ENCODE results near the gene BTBD10. TPM values are rescaled to one million over a fixed set of nuclear protein-coding genes. Genes with fewer than 3 reads are reported as not detected.

The BTBD10 gene
- total RNA-seq, 1 donor from 2014 or later, result 18.8 TPM

DNA sequence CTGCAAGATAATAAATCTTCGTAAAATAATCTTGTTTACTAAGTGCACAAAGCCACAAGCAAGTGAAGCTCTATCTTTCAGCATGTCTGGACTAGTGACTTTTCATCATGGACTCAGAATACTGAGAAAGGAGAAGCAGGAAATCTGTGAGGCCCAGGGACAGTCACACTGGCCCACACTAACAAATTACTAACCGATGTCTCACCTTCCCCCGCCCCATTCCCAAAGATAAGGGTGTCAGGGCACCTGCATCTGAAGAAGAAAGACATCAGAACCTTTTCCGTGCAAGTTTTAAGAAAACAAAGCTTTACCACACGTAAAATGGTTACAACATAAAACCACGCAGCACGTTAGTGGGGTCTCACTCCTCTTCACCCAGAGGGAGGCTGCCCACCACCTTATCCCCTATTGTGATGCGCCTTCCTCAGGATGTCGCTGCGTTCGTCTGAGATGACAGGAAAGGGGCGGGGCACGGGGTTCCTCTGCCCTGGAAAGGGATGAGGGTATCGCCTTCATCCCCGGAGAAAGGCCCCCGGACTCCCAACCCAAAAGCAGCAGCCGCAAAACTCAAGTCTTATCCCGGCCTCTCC, 616 bp downstream of the BTBD10 start:
- H3K4me1 Mint-ChIP-seq, result peaks cover 43% of the 10 kb centered on the region
- DNase-seq, result no peak
- H3K27me3 Mint-ChIP-seq, result no peaks in the 10 kb centered on the region
- POLR2A ChIA-PET, result interaction anchor here (0.6 to 2.3 kb wide), 10 partner anchors 8 to 1429 kb away, joined by 3 to 21 read pairs (median 4); partner anchors contain the start of genes CYP2R1 and FAR1
- no peaks in the 10 kb centered on the region for H3K9me3 Mint-ChIP-seq
- H3K4me3 Mint-ChIP-seq, result peak overlapping the region; percentile 98
- peaks cover 15% of the 10 kb centered on the region for H3K36me3 Mint-ChIP-seq (ENCODE audit: low read depth)
- TF ChIP-seq, protein P1, sequence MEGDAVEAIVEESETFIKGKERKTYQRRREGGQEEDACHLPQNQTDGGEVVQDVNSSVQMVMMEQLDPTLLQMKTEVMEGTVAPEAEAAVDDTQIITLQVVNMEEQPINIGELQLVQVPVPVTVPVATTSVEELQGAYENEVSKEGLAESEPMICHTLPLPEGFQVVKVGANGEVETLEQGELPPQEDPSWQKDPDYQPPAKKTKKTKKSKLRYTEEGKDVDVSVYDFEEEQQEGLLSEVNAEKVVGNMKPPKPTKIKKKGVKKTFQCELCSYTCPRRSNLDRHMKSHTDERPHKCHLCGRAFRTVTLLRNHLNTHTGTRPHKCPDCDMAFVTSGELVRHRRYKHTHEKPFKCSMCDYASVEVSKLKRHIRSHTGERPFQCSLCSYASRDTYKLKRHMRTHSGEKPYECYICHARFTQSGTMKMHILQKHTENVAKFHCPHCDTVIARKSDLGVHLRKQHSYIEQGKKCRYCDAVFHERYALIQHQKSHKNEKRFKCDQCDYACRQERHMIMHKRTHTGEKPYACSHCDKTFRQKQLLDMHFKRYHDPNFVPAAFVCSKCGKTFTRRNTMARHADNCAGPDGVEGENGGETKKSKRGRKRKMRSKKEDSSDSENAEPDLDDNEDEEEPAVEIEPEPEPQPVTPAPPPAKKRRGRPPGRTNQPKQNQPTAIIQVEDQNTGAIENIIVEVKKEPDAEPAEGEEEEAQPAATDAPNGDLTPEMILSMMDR (IDR thresholded peaks at IDR 0.05), result no peak
- ATAC-seq (ENCODE audit: low read depth), result peak; percentile 15
- CTCF ChIA-PET, result interaction anchor here (0.8 kb wide), 1 partner anchor 25 kb away, joined by 3 read pairs; no protein-coding TSS in a partner anchor
- intact Hi-C loops (cut with micrococcal nuclease), result no loop called here
- H3K27ac Mint-ChIP-seq, result peak overlapping the region; percentile 95

DNA sequence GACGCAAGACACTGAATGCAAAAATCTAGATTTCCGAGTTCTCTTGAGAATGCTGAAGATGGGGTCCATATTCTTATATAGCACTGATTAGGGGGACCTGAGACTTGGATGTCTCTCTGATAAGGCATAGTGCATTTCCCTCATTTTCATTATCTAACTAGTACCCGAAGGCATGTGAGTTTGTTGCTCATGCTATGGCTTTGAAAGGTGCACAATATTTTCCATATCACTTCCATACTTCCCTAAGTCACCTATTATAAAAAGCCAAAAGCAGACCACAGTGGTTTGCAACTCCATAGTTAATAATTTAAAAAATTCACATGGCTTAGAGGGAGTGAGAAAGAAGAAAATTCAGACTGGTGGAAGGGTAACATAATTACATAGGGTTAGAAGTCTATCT, 1.7 kb downstream of the BTBD10 start:
- ChIA-PET CTCF (no interaction called here), POLR2A (interaction anchor here (0.7 kb wide), 2 partner anchors 206 to 1783 kb away, joined by 3 to 5 read pairs; no protein-coding TSS in a partner anchor)
- TF ChIP-seq, protein P1 (IDR thresholded peaks at IDR 0.05), result no peak
- DNase-seq, result no peak
- Mint-ChIP-seq H3K27me3 (no peaks in the 10 kb centered on the region), H3K4me3 (peak overlapping the region; percentile 46), H3K9me3 (no peaks in the 10 kb centered on the region), H3K27ac (no peak overlapping the region), H3K4me1 (peaks cover 43% of the 10 kb centered on the region), H3K36me3 (ENCODE audit: low read depth) (peaks cover 15% of the 10 kb centered on the region)
- intact Hi-C loops (cut with micrococcal nuclease), result no loop called here
- no peak for ATAC-seq (ENCODE audit: low read depth)

DNA sequence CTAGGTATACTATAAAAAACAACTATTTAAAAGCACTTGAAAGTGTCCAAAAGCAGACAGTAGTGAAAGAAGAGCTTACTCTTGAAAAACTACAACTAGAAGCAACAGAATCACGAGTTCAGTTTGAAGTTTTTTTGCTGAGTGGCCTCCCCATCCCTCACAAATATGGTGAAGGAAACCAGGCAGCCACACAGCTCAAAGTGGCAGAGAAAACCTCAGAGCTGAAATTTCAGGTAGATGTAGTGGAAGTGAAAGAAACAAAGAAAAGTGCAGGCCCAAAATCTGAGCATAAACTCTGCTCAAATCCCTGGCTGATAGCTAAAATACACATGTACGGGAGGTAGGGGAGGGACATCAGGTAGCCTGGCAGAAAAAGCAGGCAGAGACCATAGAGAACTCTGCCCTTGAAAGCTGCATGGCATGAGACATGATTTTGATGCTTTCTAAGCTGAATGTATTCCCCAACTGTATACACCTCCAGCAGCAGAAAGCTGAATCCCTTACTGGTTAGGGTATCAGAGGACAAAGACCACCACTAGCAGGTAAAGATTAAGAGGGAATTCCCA, 12.1 kb downstream of the BTBD10 start:
- POLR2A ChIA-PET, result interaction anchor here (0.6 kb wide), 1 partner anchor 11 kb away, joined by 4 read pairs; the partner anchor contains the start of gene BTBD10

DNA sequence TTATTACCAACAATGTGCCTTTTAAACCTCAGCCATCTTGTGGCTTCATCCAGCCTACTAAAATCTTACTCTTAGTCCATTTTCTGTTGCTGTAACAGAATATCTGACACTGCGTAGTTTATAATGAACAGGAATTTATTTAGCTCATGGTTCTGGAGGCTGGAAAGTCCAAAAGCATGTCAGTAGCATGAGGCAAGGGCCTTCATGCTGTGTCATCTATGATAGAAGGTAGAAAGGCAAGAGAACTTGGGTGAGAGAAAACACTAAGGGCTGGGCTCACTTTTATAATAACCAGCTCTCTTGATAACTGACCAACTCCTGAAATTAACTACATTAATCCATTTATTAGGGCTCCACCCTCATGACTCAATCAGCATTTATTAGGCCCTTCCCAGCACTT, 13.5 kb downstream of the BTBD10 start:
- no peak for ATAC-seq (ENCODE audit: low read depth)
- Mint-ChIP-seq H3K4me3 (no peak overlapping the region), H3K4me1 (peaks cover 35% of the 10 kb centered on the region), H3K9me3 (peaks cover 7% of the 10 kb centered on the region), H3K27ac (no peak overlapping the region), H3K36me3 (ENCODE audit: low read depth) (peaks cover 20% of the 10 kb centered on the region), H3K27me3 (no peaks in the 10 kb centered on the region)
- POLR2A ChIA-PET, result no interaction called here
- DNase-seq, result no peak
- intact Hi-C loops (cut with micrococcal nuclease), result no loop called here
- TF ChIP-seq, protein P1 (IDR thresholded peaks at IDR 0.05), result no peak
- CTCF ChIA-PET, result interaction anchor here (0.8 kb wide), 1 partner anchor 16 kb away, joined by 3 read pairs; no protein-coding TSS in a partner anchor

More for the DNA sequence above, 12.1 kb downstream of the BTBD10 start:
- TF ChIP-seq, protein P1 (IDR thresholded peaks at IDR 0.05), result no peak
- DNase-seq (no peak), ATAC-seq (ENCODE audit: low read depth) (no peak)
- Mint-ChIP-seq H3K4me1 (peaks cover 36% of the 10 kb centered on the region), H3K9me3 (peaks cover 7% of the 10 kb centered on the region), H3K27ac (no peak overlapping the region), H3K36me3 (ENCODE audit: low read depth) (peaks cover 18% of the 10 kb centered on the region), H3K27me3 (no peaks in the 10 kb centered on the region), H3K4me3 (no peak overlapping the region)
- intact Hi-C loops (cut with micrococcal nuclease), result no loop called here
- CTCF ChIA-PET, result interaction anchor here (1.3 kb wide), 1 partner anchor 15 kb away, joined by 3 read pairs; no protein-coding TSS in a partner anchor

DNA sequence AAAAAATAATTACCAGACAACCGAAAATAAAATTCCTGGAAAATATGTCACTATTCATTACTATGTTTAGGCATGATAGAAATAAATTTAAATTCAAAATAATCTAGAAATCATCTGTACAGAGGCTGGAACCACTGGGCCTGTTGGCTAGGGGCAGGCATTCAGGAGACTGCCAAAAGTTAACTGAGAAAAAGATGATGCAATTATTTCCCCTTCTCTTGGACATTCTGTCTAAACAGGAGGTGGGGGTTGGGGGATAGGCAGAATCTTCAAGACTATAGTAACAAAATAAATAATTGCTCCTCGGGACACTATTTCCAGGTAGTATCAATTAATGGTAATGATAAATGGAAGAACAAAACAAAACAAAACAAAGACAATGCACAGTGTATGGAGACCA, 14.1 kb downstream of the BTBD10 start:
- Mint-ChIP-seq H3K4me3 (no peak overlapping the region), H3K9me3 (peaks cover 6% of the 10 kb centered on the region), H3K27me3 (no peaks in the 10 kb centered on the region), H3K36me3 (ENCODE audit: low read depth) (peaks cover 20% of the 10 kb centered on the region), H3K4me1 (peaks cover 35% of the 10 kb centered on the region), H3K27ac (peak overlapping the region; percentile 41)
- ATAC-seq (ENCODE audit: low read depth) (no peak), DNase-seq (no peak)
- intact Hi-C loops (cut with micrococcal nuclease), result no loop called here
- ChIA-PET CTCF (no interaction called here), POLR2A (no interaction called here)
- TF ChIP-seq, protein P1 (IDR thresholded peaks at IDR 0.05), result no peak
